CD4-positive, alpha-beta T cell (primary cell): Measurements from ENCODE around the gene NXN. TPM values are rescaled to one million over a fixed set of nuclear protein-coding genes. Genes with fewer than 3 reads are reported as not detected.

Experiments
- ATAC-seq: fragments of 200-7000 bp; cut with Tn5 transposase; one replicate; pipeline ENCODE4 v1.10.0; 2022; ENCODE audit warnings: mild to moderate bottlenecking; ENCODE audit not compliant: poor library complexity
- CTCF ChIA-PET: fragments of 350-600 bp; sonication (Branson Sonifier 250); formaldehyde crosslinking; loops from one replicate; lab custom pipeline; 2021; ENCODE audit warnings: antibody characterized with exemption, inconsistent platforms; lab: Charles Lee
- POLR2A ChIA-PET: fragments of 350-600 bp; sonication (Branson Sonifier 250); formaldehyde crosslinking; loops from one replicate; lab custom pipeline; 2021; ENCODE audit warnings: antibody characterized with exemption, inconsistent platforms; lab: Charles Lee
- DNase-seq, 14 experiments: peaks; one replicate each; pipeline ENCODE4 v3.0.0-alpha.2; 2013 to 2020; ENCODE audit warnings: mixed read lengths in 2 of 14
- H3K27ac ChIP-seq, 2 donors: one replicate each; pipeline versions ENCODE4 v1.5.1 to v1.7.0; 2013; ENCODE audit warnings: low read length in 2 of 2, low read depth in 1 of 2, mild to moderate bottlenecking in 1 of 2
- H3K27me3 ChIP-seq, 2 experiments: 1 replicate in 1 of 2; 2 replicates in 1 of 2; pipeline versions ENCODE4 v1.6.1 to v1.7.0; 2013; ENCODE audit warnings: low read length in 2 of 2, control low read depth in 1 of 2, mild to moderate bottlenecking in 1 of 2, moderate library complexity in 1 of 2; ENCODE audit not compliant: insufficient read depth in 2 of 2, control insufficient read depth in 1 of 2
- H3K36me3 ChIP-seq: one replicate; pipeline ENCODE4 v1.6.1; 2013; ENCODE audit warnings: low read length, control low read depth; ENCODE audit not compliant: insufficient read depth
- H3K4me1 ChIP-seq: one replicate; pipeline ENCODE4 v1.6.1; 2013; ENCODE audit warnings: low read length, control low read depth; ENCODE audit not compliant: insufficient read depth
- H3K4me3 ChIP-seq: one replicate; pipeline ENCODE4 v1.5.1; 2013; ENCODE audit warnings: mild to moderate bottlenecking, low read length, moderate library complexity
- H3K9me3 ChIP-seq, 2 experiments: 1 replicate in 1 of 2; 2 replicates in 1 of 2; pipeline versions ENCODE4 v1.6.1 to v1.7.0; 2013; ENCODE audit warnings: low read length in 2 of 2, mild to moderate bottlenecking in 2 of 2, control low read depth in 1 of 2, moderate library complexity in 1 of 2; ENCODE audit not compliant: control insufficient read depth in 1 of 2, insufficient read depth in 1 of 2
- H3K27ac Mint-ChIP-seq: one replicate; pipeline ENCODE4 v1.8.0; 2020; ENCODE audit warnings: mixed read lengths
- H3K27me3 Mint-ChIP-seq: one replicate; pipeline ENCODE4 v1.8.0; 2021; ENCODE audit warnings: mixed read lengths
- H3K36me3 Mint-ChIP-seq: one replicate; pipeline ENCODE4 v1.8.0; 2021; ENCODE audit warnings: low read depth, mixed read lengths
- H3K4me1 Mint-ChIP-seq: one replicate; pipeline ENCODE4 v1.8.0; 2021; ENCODE audit warnings: low read depth, mixed read lengths
- H3K4me3 Mint-ChIP-seq: one replicate; pipeline ENCODE4 v1.8.0; 2020; ENCODE audit warnings: mild to moderate bottlenecking, mixed read lengths
- H3K9me3 Mint-ChIP-seq: one replicate; pipeline ENCODE4 v1.8.0; 2020; ENCODE audit warnings: mixed read lengths
- intact Hi-C, 2 experiments: fragments of 100-400 bp; cut with DNase I in 1 of 2; cut with micrococcal nuclease in 1 of 2; formaldehyde crosslinking; loops; one replicate each; pipeline versions ENCODE4 v1.15.1 to v1.9.0; 2023 to 2025; cut with DNase I, micrococcal nuclease
- total RNA-seq, 174 experiments: library from RNA in 2 of 174; stranded (reverse) in 2 of 174; gene quantifications; one replicate each; pipeline ENCODE4 v1.2.3 and lab custom pipeline; 2021 to 2026
- TF ChIP-seq, protein P1 (sequence below): fragments of 200-600 bp; IDR thresholded peaks from one replicate; pipeline ENCODE4 v1.8.0; 2022; ENCODE audit warnings: antibody characterized with exemption, mild to moderate bottlenecking

NXN gene
- total RNA-seq, 2 experiments from 2014 or later: 0.80 to 0.98 TPM

DNA sequence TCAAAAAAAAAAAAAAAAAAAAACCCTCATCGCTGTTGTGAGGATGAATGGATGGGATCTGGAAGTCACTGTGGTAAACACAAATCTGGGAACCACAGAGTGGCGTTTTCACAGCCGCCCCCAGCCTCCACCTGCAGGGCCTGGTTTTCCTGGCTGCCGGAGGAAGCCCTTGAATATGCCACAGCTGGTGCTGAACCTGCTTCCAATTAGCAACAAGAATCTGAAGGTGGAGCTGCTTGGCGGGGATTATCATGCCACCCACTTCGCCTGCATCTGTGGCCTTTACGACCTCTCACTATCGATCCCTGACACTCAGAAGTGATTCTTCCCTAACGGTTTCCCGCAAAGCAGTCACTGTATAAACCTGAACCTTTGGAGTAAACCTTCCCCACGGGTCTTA is 181.3 kb downstream of the NXN start:
- H3K27me3 ChIP-seq: no peaks in the 10 kb centered on the region
- H3K4me1 ChIP-seq: peaks cover 8% of the 10 kb centered on the region
- no peaks in the 10 kb centered on the region for H3K27me3 Mint-ChIP-seq
- no peaks in the 10 kb centered on the region for H3K36me3 ChIP-seq
- H3K9me3 Mint-ChIP-seq: no peaks in the 10 kb centered on the region
- intact Hi-C loops: no loop called here
- ATAC-seq (no peak), DNase-seq (no peak)
- no peak overlapping the region for H3K27ac ChIP-seq
- H3K4me3 ChIP-seq: no peak overlapping the region
- peaks cover 11% of the 10 kb centered on the region for H3K36me3 Mint-ChIP-seq
- TF ChIP-seq, protein P1, sequence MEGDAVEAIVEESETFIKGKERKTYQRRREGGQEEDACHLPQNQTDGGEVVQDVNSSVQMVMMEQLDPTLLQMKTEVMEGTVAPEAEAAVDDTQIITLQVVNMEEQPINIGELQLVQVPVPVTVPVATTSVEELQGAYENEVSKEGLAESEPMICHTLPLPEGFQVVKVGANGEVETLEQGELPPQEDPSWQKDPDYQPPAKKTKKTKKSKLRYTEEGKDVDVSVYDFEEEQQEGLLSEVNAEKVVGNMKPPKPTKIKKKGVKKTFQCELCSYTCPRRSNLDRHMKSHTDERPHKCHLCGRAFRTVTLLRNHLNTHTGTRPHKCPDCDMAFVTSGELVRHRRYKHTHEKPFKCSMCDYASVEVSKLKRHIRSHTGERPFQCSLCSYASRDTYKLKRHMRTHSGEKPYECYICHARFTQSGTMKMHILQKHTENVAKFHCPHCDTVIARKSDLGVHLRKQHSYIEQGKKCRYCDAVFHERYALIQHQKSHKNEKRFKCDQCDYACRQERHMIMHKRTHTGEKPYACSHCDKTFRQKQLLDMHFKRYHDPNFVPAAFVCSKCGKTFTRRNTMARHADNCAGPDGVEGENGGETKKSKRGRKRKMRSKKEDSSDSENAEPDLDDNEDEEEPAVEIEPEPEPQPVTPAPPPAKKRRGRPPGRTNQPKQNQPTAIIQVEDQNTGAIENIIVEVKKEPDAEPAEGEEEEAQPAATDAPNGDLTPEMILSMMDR: no peak
- H3K27ac Mint-ChIP-seq: no peak overlapping the region
- POLR2A ChIA-PET: interaction anchor here (1.5 kb wide), 1 partner anchor 199 kb away, joined by 3 read pairs; the partner anchor contains the start of gene TIMM22
- H3K4me3 Mint-ChIP-seq: no peak overlapping the region
- no peaks in the 10 kb centered on the region for H3K9me3 ChIP-seq
- CTCF ChIA-PET: interaction anchor here (1.7 kb wide), 1 partner anchor 183 kb away, joined by 6 read pairs; no protein-coding TSS in a partner anchor
- H3K4me1 Mint-ChIP-seq: peaks cover 6% of the 10 kb centered on the region

DNA sequence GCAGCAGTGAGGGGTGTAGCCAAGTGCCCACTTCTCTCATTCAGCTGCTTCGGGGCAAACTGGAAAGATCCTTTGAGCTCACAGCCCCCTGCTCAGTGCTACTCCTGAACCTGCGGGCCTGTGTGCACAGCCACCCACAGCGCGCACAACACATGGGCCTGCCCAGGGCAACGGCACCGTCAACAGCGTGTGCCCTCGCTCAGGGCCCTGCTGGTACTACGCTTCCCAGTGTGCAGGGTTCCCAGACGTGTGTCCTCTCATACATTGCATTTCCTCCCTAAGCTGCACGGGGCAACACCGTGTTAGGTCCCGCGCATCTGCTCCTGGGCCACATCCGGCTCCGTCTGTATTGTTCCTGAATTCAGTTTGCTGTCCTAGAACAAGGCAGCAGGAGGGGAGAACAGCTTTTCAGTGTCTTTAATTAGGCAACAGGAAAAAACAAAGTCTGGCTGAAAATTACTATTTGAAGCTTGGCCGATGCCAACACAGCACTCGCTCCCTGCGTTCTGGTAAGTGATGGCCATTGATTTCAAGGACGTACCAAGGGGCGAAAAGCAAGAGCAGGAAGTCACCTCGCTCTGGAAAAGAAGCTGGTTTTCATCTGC is 182.2 kb downstream of the NXN start:
- Histone ChIP-seq H3K4me3 (no peak overlapping the region), H3K4me1 (peaks cover 8% of the 10 kb centered on the region), H3K36me3 (peaks cover 5% of the 10 kb centered on the region), H3K27me3 (no peaks in the 10 kb centered on the region), H3K27ac (no peak overlapping the region), H3K9me3 (no peaks in the 10 kb centered on the region)
- peaks cover 17% of the 10 kb centered on the region for H3K36me3 Mint-ChIP-seq
- intact Hi-C loops: no loop called here
- TF ChIP-seq, protein P1: no peak
- no peaks in the 10 kb centered on the region for H3K9me3 Mint-ChIP-seq
- POLR2A ChIA-PET: interaction anchor here (1.5 kb wide), 1 partner anchor 199 kb away, joined by 3 read pairs; the partner anchor contains the start of gene TIMM22
- H3K4me1 Mint-ChIP-seq: peaks cover 6% of the 10 kb centered on the region
- H3K27me3 Mint-ChIP-seq: no peaks in the 10 kb centered on the region
- H3K27ac Mint-ChIP-seq: no peak overlapping the region
- ATAC-seq: no peak
- H3K4me3 Mint-ChIP-seq: no peak overlapping the region
- no peak for DNase-seq
- CTCF ChIA-PET: interaction anchor here (1.7 kb wide), 1 partner anchor 184 kb away, joined by 6 read pairs; no protein-coding TSS in a partner anchor

DNA sequence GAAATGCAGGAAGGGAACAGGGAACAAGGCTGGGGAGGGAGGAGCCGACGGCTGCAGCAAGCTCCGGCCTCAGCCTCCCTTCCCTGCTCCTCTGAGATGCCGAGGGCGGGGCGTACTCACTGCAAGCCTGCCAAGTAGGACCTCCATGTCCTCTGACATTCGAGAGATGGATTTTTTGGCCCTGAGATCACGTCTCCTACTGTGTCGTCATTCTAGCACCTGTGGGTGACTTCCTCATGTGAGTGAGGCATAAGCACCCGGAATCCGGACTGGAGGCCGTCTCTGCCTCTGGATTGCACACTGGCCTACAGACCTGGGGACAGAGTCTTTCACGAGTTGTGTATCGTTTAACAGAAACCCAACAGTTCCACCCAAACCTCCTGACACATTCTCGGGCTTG is 183.0 kb downstream of the NXN start:
- Histone ChIP-seq H3K4me1 (peaks cover 8% of the 10 kb centered on the region), H3K27me3 (no peaks in the 10 kb centered on the region), H3K36me3 (peaks cover 12% of the 10 kb centered on the region), H3K9me3 (no peaks in the 10 kb centered on the region), H3K27ac (no peak overlapping the region), H3K4me3 (no peak overlapping the region)
- TF ChIP-seq, protein P1: no peak
- DNase-seq: no peak
- no peak overlapping the region for H3K4me3 Mint-ChIP-seq
- H3K36me3 Mint-ChIP-seq: peaks cover 25% of the 10 kb centered on the region
- ATAC-seq: no peak
- POLR2A ChIA-PET: no interaction called here
- H3K27ac Mint-ChIP-seq: no peak overlapping the region
- H3K4me1 Mint-ChIP-seq: peaks cover 6% of the 10 kb centered on the region
- CTCF ChIA-PET: interaction anchor here (1.7 to 2.2 kb wide), 2 partner anchors 14 to 184 kb away, joined by 6 to 9 read pairs; partner anchors contain the start of genes GLOD4 and MRM3
- H3K27me3 Mint-ChIP-seq: no peaks in the 10 kb centered on the region
- intact Hi-C loops: no loop called here
- no peaks in the 10 kb centered on the region for H3K9me3 Mint-ChIP-seq
